NCI-H2029 (cell line): ENCODE measurements around the gene PRRX2.
"Not testable (repeated sequence)": the region's sequence is repeated elsewhere in the genome, so short reads cannot be mapped to it uniquely, and the experiment has no call there.

Experiments used
- DNase-seq: peaks from one replicate; lab custom pipeline; 2025; lab: John Stamatoyannopoulos, UW

The PRRX2 gene

DNA sequence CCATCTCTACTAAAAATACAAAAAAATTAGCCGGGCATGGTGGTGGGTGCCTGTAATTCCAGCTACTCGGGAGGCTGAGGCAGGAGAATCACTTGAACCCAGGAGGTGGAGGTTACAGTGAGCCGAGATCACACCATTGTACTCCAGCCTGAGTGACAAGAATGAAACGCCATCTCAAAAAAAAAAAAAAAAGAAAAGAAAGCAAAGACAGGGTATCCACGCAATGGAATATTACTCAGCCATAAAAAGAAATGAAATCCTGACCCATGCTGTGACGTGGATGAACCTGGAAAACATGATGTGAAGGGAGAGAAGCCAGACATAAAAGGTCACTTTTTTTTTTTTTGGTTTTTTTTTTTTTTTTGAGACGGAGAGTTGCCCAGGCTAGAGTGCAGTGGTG lies 95.3 kb downstream of the PRRX2 start:
- not testable (repeated sequence) for DNase-seq

DNA sequence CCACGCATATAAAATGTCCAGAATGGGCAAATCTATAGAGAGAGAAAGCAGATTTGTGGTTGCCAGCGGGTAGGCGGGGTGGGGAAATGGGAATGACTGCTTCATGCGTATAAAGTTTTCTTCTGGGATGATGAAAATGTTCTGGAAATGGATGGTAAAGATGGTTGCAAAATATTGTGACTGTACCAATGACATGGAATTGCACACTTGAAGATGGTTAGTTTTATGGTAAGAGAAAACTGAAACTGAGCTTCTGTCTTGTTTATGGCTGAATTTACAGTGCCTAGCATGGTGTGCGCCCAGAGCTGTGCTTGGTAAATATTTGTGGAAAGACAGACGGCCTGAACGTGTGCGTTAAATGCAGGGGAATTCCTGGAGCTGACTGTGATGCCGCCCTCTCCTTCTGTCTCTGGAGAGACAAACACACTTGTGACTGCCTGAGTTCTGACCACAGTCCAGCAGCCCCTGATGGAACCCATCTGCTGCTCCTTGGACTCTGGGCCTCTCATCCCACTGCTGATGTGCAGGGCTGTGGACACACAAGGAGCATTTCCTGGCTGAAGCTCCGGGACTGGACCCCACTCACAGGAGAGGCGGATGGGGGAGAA lies 96.0 kb downstream of the PRRX2 start:
- DNase-seq = no peak

DNA sequence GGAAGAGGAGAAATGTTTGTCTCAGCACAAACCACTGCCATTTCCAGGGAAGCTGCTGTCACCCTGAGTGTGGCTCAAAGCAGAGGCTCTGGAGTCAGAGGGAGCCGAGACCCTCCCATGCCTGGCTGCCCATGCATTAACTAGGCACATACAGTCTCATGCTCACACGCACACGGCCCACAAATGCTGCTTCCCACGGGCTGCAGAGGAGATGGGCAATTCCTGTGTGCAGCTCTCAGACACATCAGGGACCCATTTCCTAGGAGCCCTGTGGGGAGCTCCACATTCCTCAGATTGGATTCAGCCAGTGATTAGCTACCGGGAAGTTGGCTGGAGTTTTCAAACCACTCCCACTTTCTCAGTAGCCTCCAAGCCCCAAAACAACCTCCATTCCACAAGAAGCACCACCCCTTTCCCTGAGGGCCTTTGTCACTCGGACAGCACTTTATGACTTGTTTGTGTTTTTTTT lies 96.5 kb downstream of the PRRX2 start:
- DNase-seq = no peak

DNA sequence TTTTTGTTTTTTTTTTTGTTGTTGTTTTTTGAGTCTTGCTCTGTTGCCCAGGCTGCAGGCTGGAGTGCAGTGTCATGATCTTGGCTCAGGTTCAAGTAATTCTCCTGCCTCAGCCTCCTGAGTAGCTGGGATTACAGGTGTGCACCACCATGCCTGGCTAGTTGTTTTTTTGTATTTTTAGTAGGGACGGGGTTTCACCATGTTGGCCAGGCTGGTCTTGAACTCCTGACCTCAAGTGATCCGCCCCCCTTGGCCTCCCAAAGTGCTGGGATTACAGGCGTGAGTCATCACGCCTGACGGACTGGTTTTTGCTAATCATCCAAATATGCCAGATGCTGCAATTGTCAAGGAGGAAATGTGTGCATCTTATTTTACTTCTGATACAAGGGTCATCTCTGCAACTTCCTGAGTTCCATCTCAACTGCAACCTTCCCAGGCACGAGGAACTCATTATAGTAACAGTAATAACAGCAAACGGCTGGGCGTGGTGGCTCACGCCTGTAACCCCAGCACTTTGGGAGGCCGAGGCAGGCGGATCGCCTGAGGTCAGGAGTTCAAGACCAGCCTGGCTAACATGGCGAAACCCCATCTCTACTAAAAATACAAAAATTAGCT lies 97.0 kb downstream of the PRRX2 start:
- DNase-seq = not testable (repeated sequence)

DNA sequence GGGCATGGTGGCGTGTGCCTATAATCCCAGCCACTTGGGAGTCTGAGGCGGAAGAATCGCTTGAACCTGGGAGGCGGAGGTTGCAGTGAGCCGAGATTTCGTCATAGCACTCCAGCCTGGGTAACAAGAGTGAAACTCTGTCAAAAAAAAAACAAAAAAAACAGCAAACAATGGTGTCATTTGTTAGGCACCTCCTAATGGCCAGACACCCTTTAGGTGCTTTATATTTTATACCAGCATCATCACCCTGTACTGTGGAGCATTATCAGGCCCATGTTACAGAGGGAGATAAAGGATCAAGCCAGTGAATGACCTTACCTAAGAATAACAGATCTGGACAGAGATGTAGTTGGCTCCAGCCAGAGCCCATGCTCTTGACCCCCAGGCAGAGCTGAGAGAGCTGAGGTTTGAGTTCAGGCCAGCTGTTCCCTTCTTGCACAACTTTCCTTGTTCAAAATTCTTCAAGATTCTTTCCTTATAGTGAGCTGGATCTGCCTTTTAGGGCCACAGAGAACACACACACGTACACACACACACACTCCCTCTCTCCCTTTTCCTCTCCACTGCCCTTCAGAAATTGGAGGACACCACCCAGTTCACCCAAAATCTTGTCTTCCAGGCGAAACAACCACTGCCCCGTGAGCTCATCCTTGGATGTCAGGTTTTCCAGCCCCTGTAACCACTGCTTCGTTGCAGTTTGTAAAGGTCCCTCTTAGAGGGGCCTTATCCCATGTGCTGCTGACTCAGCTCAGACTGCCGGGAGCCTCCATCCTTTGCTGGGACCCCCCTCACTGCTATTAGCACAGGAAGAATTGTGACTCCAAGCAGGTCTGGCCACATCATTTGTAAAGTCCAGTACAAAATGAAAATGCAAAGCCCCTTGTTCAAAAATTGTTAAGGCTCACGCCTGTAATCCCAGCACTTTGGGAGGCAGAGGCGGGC lies 97.8 kb downstream of the PRRX2 start:
- no peak for DNase-seq

DNA sequence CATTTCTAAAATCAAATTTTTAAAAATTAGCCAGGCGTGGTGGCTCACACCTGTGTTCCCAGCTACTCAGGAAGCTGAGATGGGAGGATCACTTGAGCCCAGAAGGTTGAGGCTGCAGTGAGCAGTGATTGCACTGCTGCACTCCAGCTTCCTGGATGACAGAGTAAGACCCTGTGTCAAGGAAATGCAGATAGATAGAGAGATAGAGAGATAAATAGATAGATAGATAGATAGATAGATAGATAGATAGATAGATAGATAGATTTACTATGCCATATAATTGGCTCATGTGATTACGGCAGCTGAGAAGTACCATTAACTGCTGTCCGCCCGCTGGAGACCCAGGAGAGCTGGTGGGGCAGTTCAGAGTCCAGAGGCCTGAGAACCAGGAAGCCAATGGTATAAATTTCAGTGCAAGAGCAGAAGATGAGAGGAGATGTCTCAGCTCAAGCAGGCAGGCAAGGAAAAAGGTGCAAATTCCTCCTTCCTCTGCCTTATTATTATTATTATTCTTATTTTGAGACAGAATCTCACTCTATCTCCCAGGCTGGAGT lies 100.4 kb downstream of the PRRX2 start:
- no peak for DNase-seq

DNA sequence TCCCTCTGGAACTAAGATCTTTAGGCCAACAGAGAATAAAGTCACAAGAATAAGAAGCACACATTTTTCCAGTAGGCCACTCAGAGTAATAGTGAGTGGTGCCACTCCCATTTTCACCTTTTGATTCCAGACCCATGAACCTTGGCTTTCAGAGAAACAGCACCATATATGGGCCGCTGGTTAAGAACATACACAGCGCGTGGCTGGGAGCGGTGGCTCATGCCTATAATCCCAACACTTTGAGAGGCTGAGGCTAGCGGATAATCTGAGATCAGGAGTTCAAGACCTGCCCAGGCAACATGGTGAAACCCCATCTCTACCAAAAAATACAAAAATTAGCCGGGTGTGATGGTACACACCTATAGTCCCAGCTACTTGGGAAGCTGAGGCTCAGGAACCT lies 103.0 kb downstream of the PRRX2 start:
- no peak for DNase-seq

DNA sequence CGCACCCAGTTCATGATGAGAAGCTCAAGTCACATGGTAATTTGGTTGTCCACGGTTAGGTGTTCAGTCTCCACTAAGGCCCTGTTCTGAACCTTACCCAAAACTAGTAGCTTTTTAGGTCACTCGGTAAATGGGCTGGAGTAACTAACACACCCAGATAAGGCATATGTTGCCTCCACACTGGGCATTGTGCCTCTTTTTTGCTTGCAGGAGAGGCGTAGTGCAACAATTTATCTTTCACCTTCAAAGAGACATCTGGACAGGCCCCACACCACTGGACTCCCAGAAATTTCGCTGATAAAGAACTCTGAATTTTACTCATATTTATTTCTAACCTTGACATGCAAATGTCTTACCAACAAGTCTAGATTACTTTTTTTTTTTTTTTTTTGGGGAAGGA lies 104.2 kb downstream of the PRRX2 start:
- no peak for DNase-seq

DNA sequence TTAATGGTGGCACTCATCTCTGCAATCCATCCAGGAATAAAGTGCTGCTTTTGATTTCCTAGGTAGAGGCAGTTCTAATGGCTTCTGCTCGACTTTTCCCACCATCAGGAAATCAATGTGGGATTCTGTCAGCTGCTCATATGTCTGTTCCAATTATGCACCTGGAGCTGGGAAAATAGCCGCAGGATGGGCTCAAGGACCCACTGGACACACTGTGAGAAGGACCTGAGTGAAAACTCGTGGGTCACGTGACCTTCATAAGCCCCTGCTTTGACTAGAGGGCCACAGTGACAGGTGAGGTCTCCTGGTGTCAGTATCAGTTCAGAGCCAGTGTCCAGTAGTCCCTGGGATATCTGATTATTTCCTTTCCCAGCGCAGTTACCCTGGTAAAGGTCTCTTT lies 105.3 kb downstream of the PRRX2 start:
- DNase-seq = no peak
